ENCODE data around the gene TTK. TPM values are rescaled to one million over a fixed set of nuclear protein-coding genes. Genes with fewer than 3 reads are reported as not detected.

The TTK gene
- total RNA-seq, 4 donors from 2014 or later: 1.2 to 9.4 (median 1.7) TPM

DNA sequence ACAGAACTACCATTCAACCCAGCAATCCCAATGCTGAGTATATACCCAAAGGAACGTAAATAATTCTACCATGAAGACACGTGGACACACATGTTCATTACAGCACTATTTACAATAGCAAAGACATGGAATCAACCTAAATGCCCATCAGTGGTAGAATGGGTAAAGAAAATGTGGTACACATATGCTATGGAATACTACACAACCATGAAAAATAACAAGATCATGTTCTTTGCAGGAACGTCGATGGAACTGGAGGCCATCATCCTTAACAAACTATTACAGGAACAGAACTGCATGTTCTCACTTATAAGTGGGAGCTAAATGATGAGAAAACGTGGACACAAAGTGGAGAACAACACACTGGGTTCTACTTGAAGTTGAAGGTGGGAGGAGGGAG lies 34.7 kb upstream of the TTK start:
- H3K27ac ChIP-seq: no peak overlapping the region
- H3K36me3 ChIP-seq: no peaks in the 10 kb centered on the region
- DNase-seq: no peak
- 85 to 87% methylated on average over 5 of the region's 5 CpGs for WGBS, 2 donors (ENCODE audit: low coverage in 1 of 2)
- H3K4me1 ChIP-seq: no peaks in the 10 kb centered on the region
- intact Hi-C loops (cut with DNase I; ENCODE audit: low total_unique reads) (no loop called here), in situ Hi-C loops (cut with MboI; ENCODE audit: low pct_ligation_motif_present in 1 of 4, low pct_unique_long_range_greater_than_20kb in 1 of 4, low sequenced_read_pairs in 3 of 4) (no loop called here)
- no peaks in the 10 kb centered on the region for H3K27me3 ChIP-seq
- H3K9me3 ChIP-seq: peaks cover 0 to 5% of the 10 kb centered on the region in 2 donors
- TF ChIP-seq, protein P1, sequence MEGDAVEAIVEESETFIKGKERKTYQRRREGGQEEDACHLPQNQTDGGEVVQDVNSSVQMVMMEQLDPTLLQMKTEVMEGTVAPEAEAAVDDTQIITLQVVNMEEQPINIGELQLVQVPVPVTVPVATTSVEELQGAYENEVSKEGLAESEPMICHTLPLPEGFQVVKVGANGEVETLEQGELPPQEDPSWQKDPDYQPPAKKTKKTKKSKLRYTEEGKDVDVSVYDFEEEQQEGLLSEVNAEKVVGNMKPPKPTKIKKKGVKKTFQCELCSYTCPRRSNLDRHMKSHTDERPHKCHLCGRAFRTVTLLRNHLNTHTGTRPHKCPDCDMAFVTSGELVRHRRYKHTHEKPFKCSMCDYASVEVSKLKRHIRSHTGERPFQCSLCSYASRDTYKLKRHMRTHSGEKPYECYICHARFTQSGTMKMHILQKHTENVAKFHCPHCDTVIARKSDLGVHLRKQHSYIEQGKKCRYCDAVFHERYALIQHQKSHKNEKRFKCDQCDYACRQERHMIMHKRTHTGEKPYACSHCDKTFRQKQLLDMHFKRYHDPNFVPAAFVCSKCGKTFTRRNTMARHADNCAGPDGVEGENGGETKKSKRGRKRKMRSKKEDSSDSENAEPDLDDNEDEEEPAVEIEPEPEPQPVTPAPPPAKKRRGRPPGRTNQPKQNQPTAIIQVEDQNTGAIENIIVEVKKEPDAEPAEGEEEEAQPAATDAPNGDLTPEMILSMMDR (IDR thresholded peaks at IDR 0.05): no peak
- TF ChIP-seq POLR2A (IDR thresholded peaks at IDR 0.05): no peak
- TF ChIP-seq POLR2AphosphoS5 (IDR thresholded peaks at IDR 0.05): no peak
- TF ChIP-seq EP300 (IDR thresholded peaks at IDR 0.05; ENCODE audit: low read depth): no peak
- H3K4me3 ChIP-seq: no peak overlapping the region

DNA sequence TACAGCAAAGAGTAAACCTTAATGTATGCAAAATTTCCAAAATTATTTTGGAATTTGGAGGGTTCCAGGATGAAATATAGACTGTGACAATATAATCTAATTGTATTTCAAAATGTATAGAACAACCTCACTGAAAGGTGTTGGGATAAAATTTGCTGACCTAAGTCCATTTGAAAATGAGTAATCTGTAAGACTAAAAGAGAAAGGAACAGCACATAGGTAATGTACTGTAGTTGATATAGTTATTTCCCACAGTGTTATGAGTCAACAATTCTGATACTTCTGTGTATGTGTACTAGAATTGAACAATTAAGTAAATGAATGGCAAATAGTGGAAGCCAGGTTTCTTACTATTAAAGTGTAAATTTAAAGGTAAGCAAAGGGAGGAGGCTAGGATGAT lies 33.3 kb upstream of the TTK start:
- Histone ChIP-seq H3K27me3 (no peaks in the 10 kb centered on the region), H3K4me3 (no peak overlapping the region), H3K36me3 (no peaks in the 10 kb centered on the region), H3K27ac (no peak overlapping the region), H3K4me1 (no peaks in the 10 kb centered on the region), H3K9me3 (peaks cover 0 to 5% of the 10 kb centered on the region in 2 donors)
- in situ Hi-C loops (cut with MboI; ENCODE audit: low pct_ligation_motif_present in 1 of 4, low pct_unique_long_range_greater_than_20kb in 1 of 4, low sequenced_read_pairs in 3 of 4): no loop called here
- intact Hi-C loops (cut with DNase I; ENCODE audit: low total_unique reads): no loop called here
- no peak for TF ChIP-seq POLR2A (IDR thresholded peaks at IDR 0.05)
- no peak for TF ChIP-seq EP300 (IDR thresholded peaks at IDR 0.05; ENCODE audit: low read depth)
- TF ChIP-seq, protein P1 (IDR thresholded peaks at IDR 0.05): no peak
- no peak for TF ChIP-seq POLR2AphosphoS5 (IDR thresholded peaks at IDR 0.05)
- no peak for DNase-seq

DNA sequence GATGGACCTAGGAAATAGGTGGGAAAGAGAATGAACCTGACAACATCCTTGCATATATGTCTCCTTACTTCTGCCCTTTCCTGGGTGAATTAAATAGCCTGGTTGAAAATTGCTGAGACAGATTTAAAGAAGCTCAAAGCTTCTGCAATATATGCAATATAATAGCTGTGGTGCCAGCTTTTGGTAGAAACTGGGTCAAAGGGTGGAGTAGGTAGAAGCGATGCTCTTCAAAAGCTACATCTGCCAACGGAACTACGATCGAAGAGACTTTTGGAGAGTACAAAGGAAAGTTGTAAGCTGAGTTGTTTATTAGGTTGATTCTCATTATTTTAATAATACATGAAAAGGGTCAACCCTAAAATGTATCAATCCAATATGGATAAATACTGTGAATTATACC lies 22.8 kb upstream of the TTK start:
- H3K36me3 ChIP-seq: no peaks in the 10 kb centered on the region
- no peaks in the 10 kb centered on the region for H3K27me3 ChIP-seq
- no peak overlapping the region for H3K4me3 ChIP-seq
- intact Hi-C loops (cut with DNase I; ENCODE audit: low total_unique reads) (no loop called here), in situ Hi-C loops (cut with MboI; ENCODE audit: low pct_ligation_motif_present in 1 of 4, low pct_unique_long_range_greater_than_20kb in 1 of 4, low sequenced_read_pairs in 3 of 4) (no loop called here)
- no peak for DNase-seq
- 91 to 100% methylated on average over 4 of the region's 4 CpGs for WGBS, 2 donors (ENCODE audit: low coverage in 1 of 2)
- no peak overlapping the region for H3K27ac ChIP-seq
- no peaks in the 10 kb centered on the region for H3K4me1 ChIP-seq
- H3K9me3 ChIP-seq: no peaks in the 10 kb centered on the region
- TF ChIP-seq EP300 (IDR thresholded peaks at IDR 0.05; ENCODE audit: low read depth) (no peak), POLR2A (IDR thresholded peaks at IDR 0.05) (no peak), POLR2AphosphoS5 (IDR thresholded peaks at IDR 0.05) (no peak)
- TF ChIP-seq, protein P1 (IDR thresholded peaks at IDR 0.05): no peak

DNA sequence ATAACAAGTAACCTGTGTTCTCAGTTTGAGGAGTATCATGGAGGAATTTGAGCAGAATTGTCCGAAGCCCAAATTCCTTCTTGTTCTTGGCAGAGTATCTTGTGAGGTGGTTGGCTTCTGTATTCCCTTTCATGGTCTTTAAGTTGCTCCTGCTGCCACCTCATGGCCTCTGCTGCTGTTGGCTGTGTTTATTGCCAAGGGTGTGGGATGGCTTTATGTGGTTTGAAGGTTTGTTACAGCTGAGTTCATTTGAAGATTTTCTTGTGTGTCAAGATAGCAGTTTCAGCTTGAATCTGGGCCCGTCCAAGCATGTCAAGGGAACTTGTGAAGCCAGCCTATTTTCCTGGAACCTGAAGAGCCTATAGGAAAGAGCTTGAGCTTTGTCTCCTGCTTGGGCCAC lies 20.2 kb upstream of the TTK start:
- TF ChIP-seq EP300 (IDR thresholded peaks at IDR 0.05; ENCODE audit: low read depth): no peak
- TF ChIP-seq POLR2A (IDR thresholded peaks at IDR 0.05): no peak
- no peak for TF ChIP-seq POLR2AphosphoS5 (IDR thresholded peaks at IDR 0.05)
- TF ChIP-seq, protein P1 (IDR thresholded peaks at IDR 0.05): peak in 1 of 5 experiments; percentile 16

More for the DNA sequence above, 20.2 kb upstream of the TTK start:
- H3K4me3 ChIP-seq: no peak overlapping the region
- no peaks in the 10 kb centered on the region for H3K9me3 ChIP-seq
- no peaks in the 10 kb centered on the region for H3K4me1 ChIP-seq
- DNase-seq: peak; percentile 11
- WGBS, 2 donors (ENCODE audit: low coverage in 1 of 2): 51 to 75% methylated on average over 1 to 2 of the region's 2 CpGs
- no peaks in the 10 kb centered on the region for H3K27me3 ChIP-seq
- in situ Hi-C loops (cut with MboI; ENCODE audit: low pct_ligation_motif_present in 1 of 4, low pct_unique_long_range_greater_than_20kb in 1 of 4, low sequenced_read_pairs in 3 of 4): no loop called here
- intact Hi-C loops (cut with DNase I; ENCODE audit: low total_unique reads): no loop called here
- H3K36me3 ChIP-seq: no peaks in the 10 kb centered on the region
- H3K27ac ChIP-seq: no peak overlapping the region
